Calu3 (cell line): Measurements from ENCODE around the gene TLR8. TPM values are rescaled to one million over a fixed set of nuclear protein-coding genes. Genes with fewer than 3 reads are reported as not detected.
"Not testable (repeated sequence)": the region's sequence is repeated elsewhere in the genome, so short reads cannot be mapped to it uniquely, and the experiment has no call there.

ENCODE experiments used
- BruUV-seq: library from RNA; stranded (reverse); fragments of 400-500 nt; replicated peaks from 2 replicates; lab custom pipeline; 2021; lab: Mats Ljungman, UMichigan
- CTCF ChIA-PET: fragments of 300-600 bp; sonication (Branson Sonifier 250); formaldehyde crosslinking; loops from one replicate; lab custom pipeline; 2022; ENCODE audit warnings: antibody characterized with exemption; lab: Charles Lee
- DNase-seq: peaks from one replicate; pipeline ENCODE4 v3.0.0; 2022
- H3K27ac Mint-ChIP-seq: one replicate; pipeline ENCODE4 v1.8.0; 2022; ENCODE audit warnings: mixed read lengths; ENCODE audit not compliant: unreplicated experiment
- H3K27me3 Mint-ChIP-seq: one replicate; pipeline ENCODE4 v1.8.0; 2022; ENCODE audit warnings: mixed read lengths; ENCODE audit not compliant: unreplicated experiment
- H3K36me3 Mint-ChIP-seq: one replicate; pipeline ENCODE4 v1.8.0; 2022; ENCODE audit warnings: mild to moderate bottlenecking, moderate library complexity, mixed read lengths; ENCODE audit not compliant: insufficient read depth, unreplicated experiment
- H3K4me1 Mint-ChIP-seq: one replicate; pipeline ENCODE4 v1.8.0; 2022; ENCODE audit warnings: mild to moderate bottlenecking, low read depth, mixed read lengths; ENCODE audit not compliant: unreplicated experiment
- H3K4me3 Mint-ChIP-seq: one replicate; pipeline ENCODE4 v1.8.0; 2022; ENCODE audit warnings: mild to moderate bottlenecking, low read depth, moderate library complexity, mixed read lengths; ENCODE audit not compliant: unreplicated experiment
- H3K9me3 Mint-ChIP-seq: one replicate; pipeline ENCODE4 v1.8.0; 2022; ENCODE audit warnings: low read depth, mixed read lengths; ENCODE audit not compliant: unreplicated experiment
- CTCF ChIP-seq: fragments of 200-600 bp; IDR thresholded peaks from one replicate; pipeline ENCODE4 v1.8.0; 2022; ENCODE audit warnings: antibody characterized with exemption; ENCODE audit not compliant: unreplicated experiment
- intact Hi-C: fragments of 100-400 bp; cut with micrococcal nuclease; formaldehyde crosslinking; loops from one replicate; pipeline ENCODE4 v1.10.0; 2022; ENCODE audit not compliant: unreplicated experiment
- total RNA-seq: library from RNA; stranded (reverse); gene quantifications from 2 replicates; pipeline ENCODE4 v1.2.3, GENCODE V29; 2022

The TLR8 gene
- total RNA-seq, 1 experiment from 2014 or later, result not detected

GRCh38 chrX:12958461-12958860, 52.0 kb downstream of the TLR8 start:
- DNase-seq, result no peak
- intact Hi-C loops, result no loop called here
- CTCF ChIA-PET, result interaction anchor here (0.6 to 1.7 kb wide), 3 partner anchors 12 to 763 kb away, joined by 3 to 4 read pairs (median 3); no protein-coding TSS in a partner anchor
- Mint-ChIP-seq H3K27me3 (no peaks in the 10 kb centered on the region), H3K9me3 (no peaks in the 10 kb centered on the region), H3K27ac (no peak overlapping the region), H3K36me3 (peaks cover 26% of the 10 kb centered on the region), H3K4me1 (peaks cover 37% of the 10 kb centered on the region), H3K4me3 (no peak overlapping the region)
- no TSS peak for BruUV-seq
- TF ChIP-seq CTCF, result no peak

- no peak for TF ChIP-seq CTCF
- Mint-ChIP-seq H3K36me3 (peaks cover 13% of the 10 kb centered on the region), H3K27me3 (no peaks in the 10 kb centered on the region), H3K4me1 (peaks cover 31% of the 10 kb centered on the region), H3K4me3 (no peak overlapping the region), H3K9me3 (no peaks in the 10 kb centered on the region), H3K27ac (no peak overlapping the region)
- no peak for DNase-seq
- no TSS peak for BruUV-seq
- intact Hi-C loops, result no loop called here
- CTCF ChIA-PET, result no interaction called here
Observed at GRCh38 chrX:12961196-12961718, 54.8 kb downstream of the TLR8 start.

- DNase-seq, result no peak
- no peak overlapping the region for H3K27ac Mint-ChIP-seq
- no peak overlapping the region for H3K4me3 Mint-ChIP-seq
- no peaks in the 10 kb centered on the region for H3K27me3 Mint-ChIP-seq
- intact Hi-C loops, result no loop called here
- H3K36me3 Mint-ChIP-seq, result peaks cover 6% of the 10 kb centered on the region
- no peaks in the 10 kb centered on the region for H3K9me3 Mint-ChIP-seq
- H3K4me1 Mint-ChIP-seq, result peaks cover 24% of the 10 kb centered on the region
- CTCF ChIA-PET, result no interaction called here
- no peak for TF ChIP-seq CTCF
- no TSS peak for BruUV-seq
Observed at GRCh38 chrX:12962041-12962504, 55.7 kb downstream of the TLR8 start.

- peaks cover 24% of the 10 kb centered on the region for H3K4me1 Mint-ChIP-seq
- H3K27me3 Mint-ChIP-seq, BruUV-seq, H3K27ac Mint-ChIP-seq, H3K4me3 Mint-ChIP-seq, CTCF ChIA-PET, intact Hi-C loops, DNase-seq, H3K9me3 Mint-ChIP-seq, H3K36me3 Mint-ChIP-seq: not testable (repeated sequence)
Observed at GRCh38 chrX:12963210-12963850, 56.9 kb downstream of the TLR8 start.
